ENCODE results near the gene RECQL5. TPM values are rescaled to one million over a fixed set of nuclear protein-coding genes. Genes with fewer than 3 reads are reported as not detected.
"Not testable (repeated sequence)": the region's sequence is repeated elsewhere in the genome, so short reads cannot be mapped to it uniquely, and the experiment has no call there.

The RECQL5 gene
- total RNA-seq, 1 donor from 2014 or later = 22.7 TPM

GRCh38 chr17:75638893-75639292, 28.1 kb downstream of the RECQL5 start:
- no peak for DNase-seq (ENCODE audit: low spot score)
- Histone ChIP-seq H3F3A (ENCODE audit: low read depth) (peaks cover 15% of the 10 kb centered on the region), H3K79me2 (ENCODE audit: low read depth) (no peaks in the 10 kb centered on the region), H3K9me3 (ENCODE audit: low read depth) (no peaks in the 10 kb centered on the region), H3K4me1 (peaks cover 17% of the 10 kb centered on the region), H3K27ac (no peak overlapping the region), H3K9ac (no peak overlapping the region), H4K20me1 (ENCODE audit: low read depth) (peaks cover 47% of the 10 kb centered on the region), H3K4me3 (no peak overlapping the region), H3K36me3 (no peaks in the 10 kb centered on the region), H2AFZ (replicated peaks) (no peak overlapping the region), H3K27me3 (no peaks in the 10 kb centered on the region), H3K4me2 (no peak overlapping the region)
- Mint-ChIP-seq H3K27ac (no peak overlapping the region), H3K27me3 (ENCODE audit: insufficient read depth, low read depth) (peaks cover 10% of the 10 kb centered on the region), H3K9me3 (no peaks in the 10 kb centered on the region), H3K36me3 (no peaks in the 10 kb centered on the region), H3K4me1 (peaks cover 23% of the 10 kb centered on the region), H3K4me3 (no peak overlapping the region)
- TF ChIP-seq, protein P1, sequence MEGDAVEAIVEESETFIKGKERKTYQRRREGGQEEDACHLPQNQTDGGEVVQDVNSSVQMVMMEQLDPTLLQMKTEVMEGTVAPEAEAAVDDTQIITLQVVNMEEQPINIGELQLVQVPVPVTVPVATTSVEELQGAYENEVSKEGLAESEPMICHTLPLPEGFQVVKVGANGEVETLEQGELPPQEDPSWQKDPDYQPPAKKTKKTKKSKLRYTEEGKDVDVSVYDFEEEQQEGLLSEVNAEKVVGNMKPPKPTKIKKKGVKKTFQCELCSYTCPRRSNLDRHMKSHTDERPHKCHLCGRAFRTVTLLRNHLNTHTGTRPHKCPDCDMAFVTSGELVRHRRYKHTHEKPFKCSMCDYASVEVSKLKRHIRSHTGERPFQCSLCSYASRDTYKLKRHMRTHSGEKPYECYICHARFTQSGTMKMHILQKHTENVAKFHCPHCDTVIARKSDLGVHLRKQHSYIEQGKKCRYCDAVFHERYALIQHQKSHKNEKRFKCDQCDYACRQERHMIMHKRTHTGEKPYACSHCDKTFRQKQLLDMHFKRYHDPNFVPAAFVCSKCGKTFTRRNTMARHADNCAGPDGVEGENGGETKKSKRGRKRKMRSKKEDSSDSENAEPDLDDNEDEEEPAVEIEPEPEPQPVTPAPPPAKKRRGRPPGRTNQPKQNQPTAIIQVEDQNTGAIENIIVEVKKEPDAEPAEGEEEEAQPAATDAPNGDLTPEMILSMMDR (IDR thresholded peaks at IDR 0.05) = no peak
- TF ChIP-seq EZH2 (IDR thresholded peaks at IDR 0.05) (no peak), EZH2phosphoT487 (IDR thresholded peaks at IDR 0.05) (no peak)

GRCh38 chr17:75638039-75638438, 28.9 kb downstream of the RECQL5 start:
- not testable (repeated sequence) for H3K9me3 Mint-ChIP-seq; DNase-seq (ENCODE audit: low spot score); H3K4me3 ChIP-seq; H3K27ac ChIP-seq; H3K9me3 ChIP-seq (ENCODE audit: low read depth); H3K36me3 Mint-ChIP-seq; H3K27me3 ChIP-seq; H3K4me3 Mint-ChIP-seq; H2AFZ ChIP-seq (replicated peaks); H3K9ac ChIP-seq; H3K27ac Mint-ChIP-seq; H3K79me2 ChIP-seq (ENCODE audit: low read depth); H3K4me2 ChIP-seq; H3K36me3 ChIP-seq
- Histone ChIP-seq H4K20me1 (ENCODE audit: low read depth) (peaks cover 50% of the 10 kb centered on the region), H3F3A (ENCODE audit: low read depth) (peaks cover 21% of the 10 kb centered on the region), H3K4me1 (peaks cover 24% of the 10 kb centered on the region)
- Mint-ChIP-seq H3K27me3 (ENCODE audit: insufficient read depth, low read depth) (peaks cover 14% of the 10 kb centered on the region), H3K4me1 (peaks cover 31% of the 10 kb centered on the region)

GRCh38 chr17:75637551-75637950, 29.4 kb downstream of the RECQL5 start:
- Mint-ChIP-seq H3K9me3 (no peaks in the 10 kb centered on the region), H3K27ac (no peak overlapping the region), H3K36me3 (no peaks in the 10 kb centered on the region), H3K4me3 (no peak overlapping the region), H3K27me3 (ENCODE audit: insufficient read depth, low read depth) (peaks cover 14% of the 10 kb centered on the region), H3K4me1 (peaks cover 34% of the 10 kb centered on the region)
- no peak for DNase-seq (ENCODE audit: low spot score)
- peaks cover 51% of the 10 kb centered on the region for H4K20me1 ChIP-seq (ENCODE audit: low read depth)
- no peak overlapping the region for H3K4me2 ChIP-seq
- H3K36me3 ChIP-seq = no peaks in the 10 kb centered on the region
- no peaks in the 10 kb centered on the region for H3K9me3 ChIP-seq (ENCODE audit: low read depth)
- H3K79me2 ChIP-seq (ENCODE audit: low read depth) = no peaks in the 10 kb centered on the region
- peaks cover 25% of the 10 kb centered on the region for H3K4me1 ChIP-seq
- H3K9ac ChIP-seq = no peak overlapping the region
- peaks cover 22% of the 10 kb centered on the region for H3F3A ChIP-seq (ENCODE audit: low read depth)
- TF ChIP-seq EZH2 (IDR thresholded peaks at IDR 0.05) = no peak
- no peak overlapping the region for H3K4me3 ChIP-seq
- no peak overlapping the region for H3K27ac ChIP-seq
- no peak overlapping the region for H2AFZ ChIP-seq (replicated peaks)
- no peaks in the 10 kb centered on the region for H3K27me3 ChIP-seq

GRCh38 chr17:75637143-75637538, 29.8 kb downstream of the RECQL5 start:
- Histone ChIP-seq H3K9me3 (ENCODE audit: low read depth) (no peaks in the 10 kb centered on the region), H4K20me1 (ENCODE audit: low read depth) (peaks cover 55% of the 10 kb centered on the region), H3K4me1 (peaks cover 25% of the 10 kb centered on the region), H2AFZ (replicated peaks) (no peak overlapping the region), H3K79me2 (ENCODE audit: low read depth) (no peaks in the 10 kb centered on the region), H3K4me3 (no peak overlapping the region), H3K4me2 (no peak overlapping the region), H3K36me3 (no peaks in the 10 kb centered on the region), H3K27me3 (no peaks in the 10 kb centered on the region), H3K9ac (no peak overlapping the region), H3K27ac (no peak overlapping the region), H3F3A (ENCODE audit: low read depth) (peaks cover 22% of the 10 kb centered on the region)
- no peak overlapping the region for H3K4me3 Mint-ChIP-seq
- DNase-seq (ENCODE audit: low spot score) = no peak
- TF ChIP-seq EZH2phosphoT487 (IDR thresholded peaks at IDR 0.05) (no peak), EZH2 (IDR thresholded peaks at IDR 0.05) (no peak)
- TF ChIP-seq, protein P1 (IDR thresholded peaks at IDR 0.05) = no peak
- peaks cover 14% of the 10 kb centered on the region for H3K27me3 Mint-ChIP-seq (ENCODE audit: insufficient read depth, low read depth)
- H3K4me1 Mint-ChIP-seq = peaks cover 38% of the 10 kb centered on the region
- no peaks in the 10 kb centered on the region for H3K36me3 Mint-ChIP-seq
- H3K27ac Mint-ChIP-seq = peak overlapping the region; percentile 57
- no peaks in the 10 kb centered on the region for H3K9me3 Mint-ChIP-seq

Data from neural progenitor cell (in vitro differentiated cells).